Adrenal gland (tissue), 5 donors: ENCODE results near the gene STXBP1.

Source experiments
- POLR2A ChIP-seq, 2 donors: fragments of 450-650 bp; IDR thresholded peaks; one replicate each; pipeline ENCODE4 v1.6.1; 2017; ENCODE audit warnings: antibody characterized with exemption in 2 of 2, mild to moderate bottlenecking in 2 of 2, moderate library complexity in 1 of 2
- TF ChIP-seq, protein P1 (sequence below), 6 experiments: fragments of 450-650 bp in 4 of 6; fragments of 200-600 bp in 2 of 6; sonication (generic) in 1 of 6; IDR thresholded peaks; 1 replicate in 5 of 6; 2 replicates in 1 of 6; pipeline versions ENCODE4 v1.5.1 to v1.8.0; 2016 to 2021; ENCODE audit warnings: antibody characterized with exemption in 6 of 6, mild to moderate bottlenecking in 2 of 6, moderate library complexity in 1 of 6
- donor health status: DM: no; HTN: no; CAD: no.

- TF ChIP-seq, protein P1, sequence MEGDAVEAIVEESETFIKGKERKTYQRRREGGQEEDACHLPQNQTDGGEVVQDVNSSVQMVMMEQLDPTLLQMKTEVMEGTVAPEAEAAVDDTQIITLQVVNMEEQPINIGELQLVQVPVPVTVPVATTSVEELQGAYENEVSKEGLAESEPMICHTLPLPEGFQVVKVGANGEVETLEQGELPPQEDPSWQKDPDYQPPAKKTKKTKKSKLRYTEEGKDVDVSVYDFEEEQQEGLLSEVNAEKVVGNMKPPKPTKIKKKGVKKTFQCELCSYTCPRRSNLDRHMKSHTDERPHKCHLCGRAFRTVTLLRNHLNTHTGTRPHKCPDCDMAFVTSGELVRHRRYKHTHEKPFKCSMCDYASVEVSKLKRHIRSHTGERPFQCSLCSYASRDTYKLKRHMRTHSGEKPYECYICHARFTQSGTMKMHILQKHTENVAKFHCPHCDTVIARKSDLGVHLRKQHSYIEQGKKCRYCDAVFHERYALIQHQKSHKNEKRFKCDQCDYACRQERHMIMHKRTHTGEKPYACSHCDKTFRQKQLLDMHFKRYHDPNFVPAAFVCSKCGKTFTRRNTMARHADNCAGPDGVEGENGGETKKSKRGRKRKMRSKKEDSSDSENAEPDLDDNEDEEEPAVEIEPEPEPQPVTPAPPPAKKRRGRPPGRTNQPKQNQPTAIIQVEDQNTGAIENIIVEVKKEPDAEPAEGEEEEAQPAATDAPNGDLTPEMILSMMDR (IDR thresholded peaks at IDR 0.05): no peak
- no peak for TF ChIP-seq POLR2A (IDR thresholded peaks at IDR 0.05)
Measured at GRCh38 chr9:127729522-127730256, 117.6 kb downstream of the STXBP1 start.
